SK-N-SH (cell line): ENCODE results near the gene MLLT10.

Source experiments
- TEAD4 ChIP-seq: IDR thresholded peaks from 2 replicates; pipeline ENCODE4 v1.4.0; 2012; ENCODE audit warnings: mild to moderate bottlenecking, borderline replicate concordance; ENCODE audit not compliant: insufficient read depth
- TF ChIP-seq, protein P1 (sequence below): fragments of 200-600 bp; sonication (generic); IDR thresholded peaks from 2 replicates; pipeline ENCODE4 v1.6.1; 2017; ENCODE audit warnings: antibody characterized with exemption, mild to moderate bottlenecking, moderate library complexity

DNA sequence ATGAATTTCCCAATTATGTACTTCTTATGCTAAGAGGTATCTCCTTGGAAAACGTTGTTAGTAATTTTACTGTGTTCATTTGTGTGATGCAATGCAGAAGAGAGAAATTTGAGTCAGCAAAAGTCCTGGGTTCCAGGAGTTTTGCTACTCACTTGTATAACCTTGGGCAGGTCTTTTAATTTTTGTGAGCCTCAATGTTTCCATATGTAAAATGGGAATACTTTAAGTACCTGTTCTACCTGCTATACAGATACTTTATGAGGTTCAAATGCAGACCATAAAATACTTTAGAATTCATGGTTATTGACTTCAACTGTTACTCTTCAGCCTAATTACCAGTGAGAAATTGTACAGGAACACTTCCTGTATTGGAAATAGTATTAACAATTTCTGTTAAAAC lies 185.5 kb downstream of the MLLT10 start:
- TF ChIP-seq TEAD4: no peak
- TF ChIP-seq, protein P1, sequence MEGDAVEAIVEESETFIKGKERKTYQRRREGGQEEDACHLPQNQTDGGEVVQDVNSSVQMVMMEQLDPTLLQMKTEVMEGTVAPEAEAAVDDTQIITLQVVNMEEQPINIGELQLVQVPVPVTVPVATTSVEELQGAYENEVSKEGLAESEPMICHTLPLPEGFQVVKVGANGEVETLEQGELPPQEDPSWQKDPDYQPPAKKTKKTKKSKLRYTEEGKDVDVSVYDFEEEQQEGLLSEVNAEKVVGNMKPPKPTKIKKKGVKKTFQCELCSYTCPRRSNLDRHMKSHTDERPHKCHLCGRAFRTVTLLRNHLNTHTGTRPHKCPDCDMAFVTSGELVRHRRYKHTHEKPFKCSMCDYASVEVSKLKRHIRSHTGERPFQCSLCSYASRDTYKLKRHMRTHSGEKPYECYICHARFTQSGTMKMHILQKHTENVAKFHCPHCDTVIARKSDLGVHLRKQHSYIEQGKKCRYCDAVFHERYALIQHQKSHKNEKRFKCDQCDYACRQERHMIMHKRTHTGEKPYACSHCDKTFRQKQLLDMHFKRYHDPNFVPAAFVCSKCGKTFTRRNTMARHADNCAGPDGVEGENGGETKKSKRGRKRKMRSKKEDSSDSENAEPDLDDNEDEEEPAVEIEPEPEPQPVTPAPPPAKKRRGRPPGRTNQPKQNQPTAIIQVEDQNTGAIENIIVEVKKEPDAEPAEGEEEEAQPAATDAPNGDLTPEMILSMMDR: no peak
